HEK293 (cell line): ENCODE results near the gene TMEM125.

Experiments
- CTCF ChIA-PET: fragments of 350-600 bp; formaldehyde crosslinking; extraction: SDS; loops from one replicate; lab custom pipeline; 2021; ENCODE audit warnings: antibody characterized with exemption; lab: Yijun Ruan, JAX
- POLR2A ChIA-PET: fragments of 300-600 bp; formaldehyde crosslinking; extraction: SDS; loops from one replicate; lab custom pipeline; 2020; ENCODE audit warnings: antibody characterized with exemption, inconsistent platforms; lab: Yijun Ruan, JAX
- H3K27ac ChIP-seq: fragments of 200-500 bp; sonication (Bioruptor generic); 2 replicates; pipeline ENCODE4 v1.5.1; 2014; ENCODE audit warnings: low read depth, low read length, control low read depth, inconsistent platforms; ENCODE audit errors: extremely low read depth
- H3K36me3 ChIP-seq, 2 experiments: fragments of 200-500 bp in 1 of 2; sonication (Bioruptor generic) in 1 of 2; 1 replicate in 1 of 2; 2 replicates in 1 of 2; pipeline ENCODE4 v1.5.1; 2014 to 2017; ENCODE audit warnings: inconsistent platforms in 2 of 2, low read length in 2 of 2; ENCODE audit not compliant: control insufficient read depth in 2 of 2, insufficient read depth in 1 of 2
- H3K4me1 ChIP-seq: fragments of 200-500 bp; sonication (Bioruptor generic); 2 replicates; pipeline ENCODE4 v1.5.1; 2014; ENCODE audit warnings: mild to moderate bottlenecking, low read length, inconsistent platforms; ENCODE audit not compliant: control insufficient read depth, insufficient read depth
- H3K4me3 ChIP-seq: 2 replicates; pipeline ENCODE4 v1.5.1; 2011; ENCODE audit warnings: low read depth, mild to moderate bottlenecking, control low read depth, low read length, moderate library complexity
- H3K9me3 ChIP-seq: fragments of 200-500 bp; sonication (Bioruptor generic); 2 replicates; pipeline ENCODE4 v1.5.1; 2014; ENCODE audit warnings: low read depth, low read length, inconsistent platforms; ENCODE audit not compliant: control insufficient read depth, insufficient read depth
- GLIS1 ChIP-seq: fragments of 450-650 bp; formaldehyde crosslinking; IDR thresholded peaks from 2 replicates; pipeline ENCODE4 v1.5.1; 2016; ENCODE audit warnings: missing biosample characterization, missing genetic modification characterization
- IKZF3 ChIP-seq: fragments of 450-650 bp; IDR thresholded peaks from 2 replicates; pipeline ENCODE4 v1.5.0; 2018; ENCODE audit warnings: missing biosample characterization, mild to moderate bottlenecking, missing genetic modification characterization, moderate library complexity
- KLF16 ChIP-seq: fragments of 450-650 bp; formaldehyde crosslinking; IDR thresholded peaks from 2 replicates; pipeline ENCODE4 v1.5.1; 2017; ENCODE audit warnings: missing biosample characterization, missing genetic modification characterization
- KLF9 ChIP-seq: fragments of 450-650 bp; formaldehyde crosslinking; IDR thresholded peaks from 2 replicates; pipeline ENCODE4 v1.5.1; 2016; ENCODE audit warnings: missing biosample characterization, missing genetic modification characterization, low read depth
- MEIS1 ChIP-seq: sonication (generic); formaldehyde crosslinking; IDR thresholded peaks from 2 replicates; pipeline ENCODE4 v1.8.1; 2022; ENCODE audit warnings: missing genetic modification reagents, mild to moderate bottlenecking, borderline replicate concordance
- MZF1 ChIP-seq: fragments of 450-650 bp; formaldehyde crosslinking; IDR thresholded peaks from 2 replicates; pipeline ENCODE4 v1.5.1; 2017; ENCODE audit warnings: missing biosample characterization, missing genetic modification characterization, borderline replicate concordance
- SP2 ChIP-seq: fragments of 450-650 bp; formaldehyde crosslinking; IDR thresholded peaks from 2 replicates; pipeline ENCODE4 v1.5.1; 2016; ENCODE audit warnings: missing biosample characterization, missing genetic modification characterization
- ZNF140 ChIP-seq: fragments of 450-650 bp; formaldehyde crosslinking; IDR thresholded peaks from 2 replicates; pipeline ENCODE4 v1.5.1; 2016; ENCODE audit warnings: missing biosample characterization, missing genetic modification characterization
- ZNF175 ChIP-seq: fragments of 450-650 bp; formaldehyde crosslinking; IDR thresholded peaks from 2 replicates; pipeline ENCODE4 v1.5.1; 2016; ENCODE audit warnings: missing biosample characterization, missing genetic modification characterization
- ZNF341 ChIP-seq: fragments of 450-650 bp; formaldehyde crosslinking; IDR thresholded peaks from 2 replicates; pipeline ENCODE4; 2016; ENCODE audit warnings: low read depth, missing biosample characterization, missing genetic modification characterization
- ZNF404 ChIP-seq: fragments of 450-650 bp; formaldehyde crosslinking; IDR thresholded peaks from 2 replicates; pipeline ENCODE4 v1.5.1; 2017; ENCODE audit warnings: missing biosample characterization, missing genetic modification characterization
- ZNF449 ChIP-seq: fragments of 450-650 bp; formaldehyde crosslinking; IDR thresholded peaks from 2 replicates; pipeline ENCODE4 v1.5.1; 2017; ENCODE audit warnings: missing biosample characterization, mild to moderate bottlenecking, missing genetic modification characterization, moderate library complexity
- ZNF48 ChIP-seq: fragments of 450-650 bp; formaldehyde crosslinking; IDR thresholded peaks from 2 replicates; pipeline ENCODE4 v1.5.1; 2016; ENCODE audit warnings: missing biosample characterization, missing genetic modification characterization
- ZNF514 ChIP-seq: fragments of 450-650 bp; formaldehyde crosslinking; IDR thresholded peaks from 2 replicates; pipeline ENCODE4 v1.5.1; 2016; ENCODE audit warnings: missing biosample characterization, missing genetic modification characterization
- ZNF658 ChIP-seq: fragments of 450-650 bp; formaldehyde crosslinking; IDR thresholded peaks from 2 replicates; pipeline ENCODE4; 2016; ENCODE audit warnings: missing biosample characterization, missing genetic modification characterization
- ZNF664 ChIP-seq: fragments of 450-650 bp; formaldehyde crosslinking; IDR thresholded peaks from 2 replicates; pipeline ENCODE4 v1.5.1; 2016; ENCODE audit warnings: missing biosample characterization, missing genetic modification characterization
- ZNF701 ChIP-seq: fragments of 450-650 bp; formaldehyde crosslinking; IDR thresholded peaks from 2 replicates; pipeline ENCODE4 v1.5.1; 2016; ENCODE audit warnings: missing biosample characterization, missing genetic modification characterization
- ZSCAN23 ChIP-seq: fragments of 450-650 bp; formaldehyde crosslinking; IDR thresholded peaks from 2 replicates; pipeline ENCODE4 v1.5.1; 2016; ENCODE audit warnings: missing biosample characterization, missing genetic modification characterization
- TF ChIP-seq, protein P1 (sequence below): fragments of 450-650 bp; formaldehyde crosslinking; IDR thresholded peaks from 2 replicates; pipeline ENCODE4 v1.5.1; 2016; ENCODE audit warnings: missing biosample characterization, missing genetic modification characterization
- TF ChIP-seq, protein P2 (sequence below): fragments of 450-650 bp; formaldehyde crosslinking; IDR thresholded peaks from 2 replicates; pipeline ENCODE4 v1.5.1; 2016; ENCODE audit warnings: missing biosample characterization, missing genetic modification characterization
- TF ChIP-seq, protein P3 (sequence below): fragments of 450-650 bp; formaldehyde crosslinking; IDR thresholded peaks from 2 replicates; pipeline ENCODE4 v1.5.1; 2016; ENCODE audit warnings: missing biosample characterization, missing genetic modification characterization, borderline replicate concordance
- TF ChIP-seq, protein P4 (sequence below): fragments of 450-650 bp; formaldehyde crosslinking; IDR thresholded peaks from 2 replicates; pipeline ENCODE4 v1.5.1; 2017; ENCODE audit warnings: missing biosample characterization, missing genetic modification characterization

The TMEM125 gene

GRCh38 chr1:43308635-43309404 is 39.0 kb downstream of the TMEM125 start (continued):
- TF ChIP-seq ZNF449, result no peak
- no peak for TF ChIP-seq ZNF341
- TF ChIP-seq ZNF404, result no peak
- TF ChIP-seq ZNF701 (tag by site-specific recombination), result no peak
- TF ChIP-seq ZNF658 (tag by site-specific recombination), result no peak
- TF ChIP-seq, protein P1, sequence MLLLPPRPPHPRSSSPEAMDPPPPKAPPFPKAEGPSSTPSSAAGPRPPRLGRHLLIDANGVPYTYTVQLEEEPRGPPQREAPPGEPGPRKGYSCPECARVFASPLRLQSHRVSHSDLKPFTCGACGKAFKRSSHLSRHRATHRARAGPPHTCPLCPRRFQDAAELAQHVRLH (tag by site-specific recombination), result no peak
- TF ChIP-seq ZNF514 (tag by site-specific recombination), result no peak
- no peak for TF ChIP-seq KLF16
- TF ChIP-seq ZNF175, result no peak
- TF ChIP-seq, all 188 proteins: peak for 0

DNA sequence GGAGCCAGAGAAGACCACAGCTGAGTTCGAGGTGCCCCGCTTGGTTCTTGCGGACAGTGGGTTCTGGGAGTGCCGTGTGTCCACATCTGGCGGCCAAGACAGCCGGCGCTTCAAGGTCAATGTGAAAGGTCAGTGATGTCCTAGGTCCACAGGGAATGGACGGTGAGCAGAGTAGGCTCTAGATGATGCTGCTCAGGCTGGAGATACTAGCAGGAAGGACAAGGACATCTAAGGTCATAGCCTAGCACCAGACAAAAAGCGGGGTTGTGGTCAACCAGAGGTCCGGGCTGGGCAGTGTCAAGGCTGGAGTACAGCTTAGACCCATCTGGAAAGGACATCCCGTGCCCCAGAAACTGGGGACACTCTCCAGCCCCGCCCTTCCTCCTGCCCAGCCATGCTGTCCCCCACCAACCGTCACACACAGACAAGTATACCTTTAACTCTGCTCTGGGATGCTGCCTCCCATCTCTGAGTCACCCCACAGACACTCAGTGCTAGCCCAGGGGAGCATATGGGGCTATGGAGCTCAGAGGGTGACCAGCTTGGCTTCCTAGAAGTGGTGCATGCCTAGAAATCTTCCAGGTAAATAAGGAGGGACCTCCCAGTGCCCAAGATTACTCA is 39.7 kb downstream of the TMEM125 start:
- no peaks in the 10 kb centered on the region for H3K9me3 ChIP-seq
- ChIA-PET CTCF (interaction anchor here (1.3 kb wide), 1 partner anchor 105 kb away, joined by 4 read pairs; no protein-coding TSS in a partner anchor), POLR2A (no interaction called here)
- no peak overlapping the region for H3K27ac ChIP-seq
- no peak for TF ChIP-seq KLF9 (tag by site-specific recombination)
- TF ChIP-seq GLIS1 (tag by site-specific recombination), result peak; percentile 37; the same call in 1 of the 2 replicates
- TF ChIP-seq, all 188 proteins: peak for 1
- H3K36me3 ChIP-seq, result no peaks in the 10 kb centered on the region
- H3K4me3 ChIP-seq, result no peak overlapping the region
- H3K4me1 ChIP-seq, result no peaks in the 10 kb centered on the region

DNA sequence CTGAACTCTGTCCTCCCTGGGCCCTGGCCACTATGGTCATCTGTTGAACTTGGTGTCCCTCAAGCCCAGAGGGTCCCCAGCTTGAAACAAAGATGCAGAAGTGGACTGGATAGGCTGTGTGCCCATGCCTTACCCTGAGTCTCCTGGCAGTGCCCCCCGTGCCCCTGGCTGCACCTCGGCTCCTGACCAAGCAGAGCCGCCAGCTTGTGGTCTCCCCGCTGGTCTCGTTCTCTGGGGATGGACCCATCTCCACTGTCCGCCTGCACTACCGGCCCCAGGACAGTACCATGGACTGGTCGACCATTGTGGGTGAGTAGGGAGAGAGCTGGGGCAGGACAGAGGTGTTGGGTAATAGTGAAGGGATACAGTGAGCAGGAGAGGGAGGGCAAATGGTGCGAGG is 41.7 kb downstream of the TMEM125 start:
- Histone ChIP-seq H3K27ac (no peak overlapping the region), H3K4me1 (no peaks in the 10 kb centered on the region), H3K9me3 (no peaks in the 10 kb centered on the region), H3K36me3 (no peaks in the 10 kb centered on the region), H3K4me3 (no peak overlapping the region)
- ChIA-PET POLR2A (no interaction called here), CTCF (interaction anchor here (0.7 kb wide), 1 partner anchor 103 kb away, joined by 3 read pairs; no protein-coding TSS in a partner anchor)
- TF ChIP-seq ZNF48 (no peak), MZF1 (tag by site-specific recombination) (no peak), ZNF664 (tag by site-specific recombination) (no peak), ZNF140 (tag by site-specific recombination) (no peak), IKZF3 (tag by site-specific recombination) (no peak), SP2 (tag by site-specific recombination) (no peak), MEIS1 (CRISPR knock-in tag) (no peak), ZSCAN23 (tag by site-specific recombination) (no peak)
- TF ChIP-seq, protein P2, sequence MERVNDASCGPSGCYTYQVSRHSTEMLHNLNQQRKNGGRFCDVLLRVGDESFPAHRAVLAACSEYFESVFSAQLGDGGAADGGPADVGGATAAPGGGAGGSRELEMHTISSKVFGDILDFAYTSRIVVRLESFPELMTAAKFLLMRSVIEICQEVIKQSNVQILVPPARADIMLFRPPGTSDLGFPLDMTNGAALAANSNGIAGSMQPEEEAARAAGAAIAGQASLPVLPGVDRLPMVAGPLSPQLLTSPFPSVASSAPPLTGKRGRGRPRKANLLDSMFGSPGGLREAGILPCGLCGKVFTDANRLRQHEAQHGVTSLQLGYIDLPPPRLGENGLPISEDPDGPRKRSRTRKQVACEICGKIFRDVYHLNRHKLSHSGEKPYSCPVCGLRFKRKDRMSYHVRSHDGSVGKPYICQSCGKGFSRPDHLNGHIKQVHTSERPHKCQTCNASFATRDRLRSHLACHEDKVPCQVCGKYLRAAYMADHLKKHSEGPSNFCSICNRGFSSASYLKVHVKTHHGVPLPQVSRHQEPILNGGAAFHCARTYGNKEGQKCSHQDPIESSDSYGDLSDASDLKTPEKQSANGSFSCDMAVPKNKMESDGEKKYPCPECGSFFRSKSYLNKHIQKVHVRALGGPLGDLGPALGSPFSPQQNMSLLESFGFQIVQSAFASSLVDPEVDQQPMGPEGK (tag by site-specific recombination), result no peak
- TF ChIP-seq, protein P3, sequence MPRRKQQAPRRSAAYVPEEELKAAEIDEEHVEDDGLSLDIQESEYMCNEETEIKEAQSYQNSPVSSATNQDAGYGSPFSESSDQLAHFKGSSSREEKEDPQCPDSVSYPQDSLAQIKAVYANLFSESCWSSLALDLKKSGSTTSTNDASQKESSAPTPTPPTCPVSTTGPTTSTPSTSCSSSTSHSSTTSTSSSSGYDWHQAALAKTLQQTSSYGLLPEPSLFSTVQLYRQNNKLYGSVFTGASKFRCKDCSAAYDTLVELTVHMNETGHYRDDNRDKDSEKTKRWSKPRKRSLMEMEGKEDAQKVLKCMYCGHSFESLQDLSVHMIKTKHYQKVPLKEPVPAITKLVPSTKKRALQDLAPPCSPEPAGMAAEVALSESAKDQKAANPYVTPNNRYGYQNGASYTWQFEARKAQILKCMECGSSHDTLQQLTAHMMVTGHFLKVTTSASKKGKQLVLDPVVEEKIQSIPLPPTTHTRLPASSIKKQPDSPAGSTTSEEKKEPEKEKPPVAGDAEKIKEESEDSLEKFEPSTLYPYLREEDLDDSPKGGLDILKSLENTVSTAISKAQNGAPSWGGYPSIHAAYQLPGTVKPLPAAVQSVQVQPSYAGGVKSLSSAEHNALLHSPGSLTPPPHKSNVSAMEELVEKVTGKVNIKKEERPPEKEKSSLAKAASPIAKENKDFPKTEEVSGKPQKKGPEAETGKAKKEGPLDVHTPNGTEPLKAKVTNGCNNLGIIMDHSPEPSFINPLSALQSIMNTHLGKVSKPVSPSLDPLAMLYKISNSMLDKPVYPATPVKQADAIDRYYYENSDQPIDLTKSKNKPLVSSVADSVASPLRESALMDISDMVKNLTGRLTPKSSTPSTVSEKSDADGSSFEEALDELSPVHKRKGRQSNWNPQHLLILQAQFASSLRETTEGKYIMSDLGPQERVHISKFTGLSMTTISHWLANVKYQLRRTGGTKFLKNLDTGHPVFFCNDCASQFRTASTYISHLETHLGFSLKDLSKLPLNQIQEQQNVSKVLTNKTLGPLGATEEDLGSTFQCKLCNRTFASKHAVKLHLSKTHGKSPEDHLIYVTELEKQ (tag by site-specific recombination), result no peak
- TF ChIP-seq, protein P4, sequence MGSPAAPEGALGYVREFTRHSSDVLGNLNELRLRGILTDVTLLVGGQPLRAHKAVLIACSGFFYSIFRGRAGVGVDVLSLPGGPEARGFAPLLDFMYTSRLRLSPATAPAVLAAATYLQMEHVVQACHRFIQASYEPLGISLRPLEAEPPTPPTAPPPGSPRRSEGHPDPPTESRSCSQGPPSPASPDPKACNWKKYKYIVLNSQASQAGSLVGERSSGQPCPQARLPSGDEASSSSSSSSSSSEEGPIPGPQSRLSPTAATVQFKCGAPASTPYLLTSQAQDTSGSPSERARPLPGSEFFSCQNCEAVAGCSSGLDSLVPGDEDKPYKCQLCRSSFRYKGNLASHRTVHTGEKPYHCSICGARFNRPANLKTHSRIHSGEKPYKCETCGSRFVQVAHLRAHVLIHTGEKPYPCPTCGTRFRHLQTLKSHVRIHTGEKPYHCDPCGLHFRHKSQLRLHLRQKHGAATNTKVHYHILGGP (tag by site-specific recombination), result no peak
